Prostate gland (tissue), 2 donors: ENCODE data around the gene TMEM198. TPM values are rescaled to one million over a fixed set of nuclear protein-coding genes. Genes with fewer than 3 reads are reported as not detected.

Source experiments
- DNase-seq: peaks from one replicate; pipeline ENCODE4 v3.0.0-alpha.2; 2019; ENCODE audit warnings: low spot score
- H3K27ac ChIP-seq, 2 donors: fragments of 200-600 bp; sonication (generic); 2 replicates each; pipeline ENCODE4 v1.5.1; 2017 to 2019
- H3K27me3 ChIP-seq: fragments of 200-600 bp; sonication (generic); replicated peaks from 2 replicates; pipeline ENCODE4 v1.5.1; 2019; ENCODE audit not compliant: insufficient read depth
- H3K36me3 ChIP-seq, 2 donors: fragments of 200-600 bp; sonication (generic); 1 replicate in 1 of 2; 2 replicates in 1 of 2; pipeline versions ENCODE4 v1.5.1 to v1.8.1; 2017 to 2019
- H3K4me1 ChIP-seq: fragments of 200-600 bp; sonication (generic); replicated peaks from 2 replicates; pipeline ENCODE4 v1.5.1; 2019
- H3K4me3 ChIP-seq, 2 donors: fragments of 200-600 bp; sonication (generic); 2 replicates each; pipeline ENCODE4 v1.5.1; 2017 to 2019
- H3K9me3 ChIP-seq: fragments of 200-600 bp; sonication (generic); 2 replicates; pipeline ENCODE4 v1.5.1; 2017
- POLR2A ChIP-seq: fragments of 450-650 bp; IDR thresholded peaks from one replicate; pipeline ENCODE4 v1.6.1; 2016; ENCODE audit warnings: antibody characterized with exemption, mild to moderate bottlenecking
- POLR2AphosphoS5 ChIP-seq: sonication (generic); formaldehyde crosslinking; IDR thresholded peaks from one replicate; pipeline ENCODE4 v1.6.1; 2017; ENCODE audit warnings: antibody characterized with exemption
- WGBS: methylation state at CpG from one replicate; pipeline ENCODE4 v1.1.5; 2018; 5-methylcytosine and 5-hydroxymethylcytosine counted together
- intact Hi-C: fragments of 100-400 bp; cut with DNase I; formaldehyde crosslinking; loops from one replicate; pipeline ENCODE4 v1.14.2; 2022
- total RNA-seq, 2 donors: library from RNA; depleted of rRNA; stranded (reverse); fragments of >200 nt; gene quantifications; one replicate each; pipeline ENCODE4 v1.1.0, GENCODE V29; 2016
- TF ChIP-seq, protein P1 (sequence below), 4 experiments: fragments of 200-600 bp in 2 of 4; fragments of 450-650 bp in 2 of 4; sonication (generic) in 2 of 4; IDR thresholded peaks; 1 replicate in 3 of 4; 2 replicates in 1 of 4; pipeline ENCODE4 v1.5.1; 2016 to 2019; ENCODE audit warnings: antibody characterized with exemption in 4 of 4, mild to moderate bottlenecking in 2 of 4, moderate library complexity in 2 of 4

TMEM198 gene
- total RNA-seq, 2 donors from 2014 or later: 5.7 to 11.5 TPM

DNA sequence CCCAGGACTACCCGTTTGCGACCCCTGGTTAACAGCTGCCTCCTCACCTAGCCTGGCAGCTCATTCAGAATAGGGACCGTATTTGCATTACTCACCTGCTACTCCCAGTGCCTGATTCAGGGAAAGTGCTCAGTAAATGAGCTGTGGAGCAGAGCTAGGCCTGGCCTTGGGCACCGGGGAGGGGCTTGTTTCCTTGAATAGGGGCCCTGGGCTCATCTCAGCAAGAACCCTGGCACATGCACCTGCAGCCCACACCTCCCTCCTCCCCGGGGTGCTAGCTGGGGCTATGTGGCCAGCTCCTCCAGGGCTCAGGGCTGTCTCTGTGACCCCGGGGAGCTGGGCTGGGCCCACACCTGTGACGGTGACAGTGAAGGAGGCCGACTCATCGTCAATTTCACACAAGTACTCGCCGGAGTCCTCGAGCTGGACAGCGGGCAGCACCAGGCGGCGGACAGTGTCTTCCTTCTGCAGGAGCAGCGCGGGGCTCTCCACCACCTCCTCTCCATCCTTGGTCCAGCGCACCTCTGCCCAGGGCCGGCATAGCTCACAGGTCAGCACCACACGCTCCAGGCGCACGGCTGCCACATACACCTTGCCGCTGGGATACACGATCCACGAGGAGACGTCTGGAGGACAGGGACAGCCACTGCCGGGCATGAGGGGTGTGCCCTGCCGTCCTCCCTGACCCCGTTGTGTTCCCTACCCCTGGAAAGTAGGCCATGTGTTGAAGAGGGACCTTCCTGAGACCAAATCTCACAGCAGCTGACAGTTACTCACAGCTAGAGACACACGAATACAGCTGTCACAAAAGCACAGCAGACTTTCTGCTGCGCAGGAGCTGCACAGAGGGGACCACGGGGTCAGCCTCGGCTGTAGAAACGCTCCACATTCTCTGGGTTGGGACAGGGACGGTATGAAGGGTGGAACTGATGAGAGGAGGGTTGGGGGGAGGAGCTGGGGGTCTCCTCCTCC lies 18.5 kb downstream of the TMEM198 start:
- WGBS: 78% methylated on average over 33 of the region's 35 CpGs

DNA sequence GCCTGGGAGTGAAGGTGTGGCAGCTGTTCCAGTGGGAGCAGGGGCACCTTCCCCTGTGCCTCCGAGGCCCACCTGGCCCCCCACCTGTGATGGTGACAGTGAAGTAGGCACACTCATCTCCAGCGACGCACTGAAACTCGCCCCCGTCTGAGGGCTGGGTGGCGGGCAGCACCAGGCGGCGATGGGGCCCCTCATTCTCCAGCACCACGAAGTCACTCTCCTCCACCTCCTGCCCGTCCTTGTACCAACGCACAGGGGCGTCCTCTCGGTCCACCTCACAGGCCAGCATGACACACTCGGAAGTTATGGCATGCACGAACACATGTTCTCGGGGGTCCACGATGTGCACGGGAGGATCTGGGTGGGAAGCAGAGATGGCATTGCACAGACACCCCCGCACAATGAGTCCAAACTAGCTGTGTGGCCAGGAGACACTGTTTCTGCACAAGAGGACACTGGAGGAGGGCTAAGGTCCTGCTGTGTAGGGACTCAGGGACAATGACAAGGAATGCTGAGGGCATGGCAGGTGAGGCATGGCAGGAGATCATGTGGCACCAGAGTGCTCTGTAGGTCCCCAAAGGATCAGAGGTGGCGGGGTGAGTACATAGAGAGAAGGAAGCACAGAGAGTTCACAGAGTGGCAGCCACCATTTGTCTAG lies 19.6 kb downstream of the TMEM198 start:
- TF ChIP-seq POLR2A (no peak), POLR2AphosphoS5 (no peak)
- TF ChIP-seq, protein P1, sequence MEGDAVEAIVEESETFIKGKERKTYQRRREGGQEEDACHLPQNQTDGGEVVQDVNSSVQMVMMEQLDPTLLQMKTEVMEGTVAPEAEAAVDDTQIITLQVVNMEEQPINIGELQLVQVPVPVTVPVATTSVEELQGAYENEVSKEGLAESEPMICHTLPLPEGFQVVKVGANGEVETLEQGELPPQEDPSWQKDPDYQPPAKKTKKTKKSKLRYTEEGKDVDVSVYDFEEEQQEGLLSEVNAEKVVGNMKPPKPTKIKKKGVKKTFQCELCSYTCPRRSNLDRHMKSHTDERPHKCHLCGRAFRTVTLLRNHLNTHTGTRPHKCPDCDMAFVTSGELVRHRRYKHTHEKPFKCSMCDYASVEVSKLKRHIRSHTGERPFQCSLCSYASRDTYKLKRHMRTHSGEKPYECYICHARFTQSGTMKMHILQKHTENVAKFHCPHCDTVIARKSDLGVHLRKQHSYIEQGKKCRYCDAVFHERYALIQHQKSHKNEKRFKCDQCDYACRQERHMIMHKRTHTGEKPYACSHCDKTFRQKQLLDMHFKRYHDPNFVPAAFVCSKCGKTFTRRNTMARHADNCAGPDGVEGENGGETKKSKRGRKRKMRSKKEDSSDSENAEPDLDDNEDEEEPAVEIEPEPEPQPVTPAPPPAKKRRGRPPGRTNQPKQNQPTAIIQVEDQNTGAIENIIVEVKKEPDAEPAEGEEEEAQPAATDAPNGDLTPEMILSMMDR (IDR thresholded peaks at IDR 0.05): no peak
- no peak overlapping the region for H3K4me3 ChIP-seq
- no peaks in the 10 kb centered on the region for H3K27me3 ChIP-seq
- H3K4me1 ChIP-seq: no peaks in the 10 kb centered on the region
- 89% methylated on average over 20 of the region's 20 CpGs for WGBS
- H3K9me3 ChIP-seq: no peaks in the 10 kb centered on the region
- no peak for DNase-seq
- intact Hi-C loops: no loop called here
- no peak overlapping the region for H3K27ac ChIP-seq
- H3K36me3 ChIP-seq: peaks cover 0 to 3% of the 10 kb centered on the region in 2 donors

More for the DNA sequence above, 18.5 kb downstream of the TMEM198 start:
- TF ChIP-seq POLR2A (no peak), POLR2AphosphoS5 (no peak)
- TF ChIP-seq, protein P1 (IDR thresholded peaks at IDR 0.05): no peak
- H3K27ac ChIP-seq: no peak overlapping the region
- no peaks in the 10 kb centered on the region for H3K9me3 ChIP-seq
- no peaks in the 10 kb centered on the region for H3K27me3 ChIP-seq
- H3K4me1 ChIP-seq: no peaks in the 10 kb centered on the region
- H3K36me3 ChIP-seq: peaks cover 0 to 3% of the 10 kb centered on the region in 2 donors
- intact Hi-C loops: no loop called here
- no peak overlapping the region for H3K4me3 ChIP-seq
- DNase-seq: no peak

DNA sequence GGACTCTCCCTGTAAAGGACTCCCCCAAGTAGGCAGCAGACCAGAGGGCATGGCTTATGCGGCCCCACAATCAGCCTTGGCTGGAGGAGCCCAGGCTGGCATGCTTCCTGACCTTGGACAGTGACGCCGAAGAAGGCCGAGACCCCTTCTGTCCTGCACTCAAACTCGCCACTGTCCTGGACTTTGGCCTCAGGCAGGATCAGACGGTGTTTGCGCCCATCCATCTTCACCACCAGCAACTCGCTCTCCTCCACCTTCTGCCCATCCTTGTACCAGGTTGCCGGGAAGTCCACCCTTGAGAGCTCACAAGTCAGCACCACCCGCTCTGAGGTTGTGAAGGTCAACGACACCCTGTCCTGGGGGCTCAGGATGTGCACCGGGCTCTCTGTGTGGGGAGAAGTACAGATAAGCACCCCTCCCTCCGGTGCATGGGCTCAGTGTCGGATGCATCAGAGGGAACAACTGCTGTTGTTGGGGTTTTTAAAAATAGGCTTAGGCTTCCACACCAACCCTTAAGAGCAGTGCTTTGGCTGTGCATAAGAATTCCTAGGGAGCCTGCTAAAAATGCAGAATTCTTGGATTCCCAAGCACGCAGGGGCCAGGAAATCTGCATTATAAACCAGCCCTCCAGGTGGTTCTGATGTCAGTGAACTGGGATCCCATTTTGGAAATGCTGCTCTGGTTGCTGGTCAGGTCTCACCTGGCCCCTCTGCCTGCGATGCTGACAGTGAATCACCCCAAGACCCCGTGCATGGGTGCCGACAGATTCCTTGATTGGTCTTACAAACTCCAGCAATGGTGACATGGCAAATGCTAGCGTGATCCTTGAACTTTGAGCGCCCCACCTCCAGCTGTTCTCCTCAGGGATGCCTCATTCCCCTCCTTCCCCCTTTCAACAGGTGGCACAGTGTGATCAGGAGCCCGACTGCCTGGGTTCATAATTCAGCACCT lies 21.6 kb downstream of the TMEM198 start:
- Histone ChIP-seq H3K4me3 (no peak overlapping the region), H3K36me3 (peaks cover 0 to 3% of the 10 kb centered on the region in 2 donors), H3K9me3 (no peaks in the 10 kb centered on the region), H3K27me3 (no peaks in the 10 kb centered on the region), H3K4me1 (no peaks in the 10 kb centered on the region), H3K27ac (no peak overlapping the region)
- WGBS: 90% methylated on average over 21 of the region's 21 CpGs
- intact Hi-C loops: no loop called here
- no peak for TF ChIP-seq POLR2A
- TF ChIP-seq, protein P1 (IDR thresholded peaks at IDR 0.05): no peak
- no peak for TF ChIP-seq POLR2AphosphoS5
- DNase-seq: no peak

DNA sequence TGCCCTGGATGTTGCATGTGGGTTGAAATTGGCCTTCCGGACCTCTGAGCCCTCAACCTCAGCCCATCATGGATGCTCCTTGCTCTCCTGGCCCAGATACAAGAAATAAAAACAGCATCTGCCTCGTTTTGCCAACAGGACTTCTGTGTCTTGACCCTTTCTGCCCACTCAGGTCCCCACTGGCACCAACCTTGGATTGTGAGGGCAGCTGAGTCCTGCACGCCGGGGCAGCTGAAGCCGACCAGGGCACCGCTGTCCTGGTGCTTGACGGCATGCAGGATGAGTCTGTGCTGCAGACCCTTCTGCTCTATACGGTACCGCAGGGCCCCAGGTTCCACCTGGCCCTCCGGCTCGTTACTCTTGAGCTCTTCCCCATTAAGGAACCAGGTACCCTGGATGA lies 22.8 kb downstream of the TMEM198 start:
- TF ChIP-seq, protein P1 (IDR thresholded peaks at IDR 0.05): no peak
- TF ChIP-seq POLR2A (no peak), POLR2AphosphoS5 (no peak)
- no peak for DNase-seq
- intact Hi-C loops: no loop called here
- H3K36me3 ChIP-seq: peaks cover 0 to 3% of the 10 kb centered on the region in 2 donors
- no peaks in the 10 kb centered on the region for H3K4me1 ChIP-seq
- no peaks in the 10 kb centered on the region for H3K9me3 ChIP-seq
- 89% methylated on average over 6 of the region's 11 CpGs for WGBS
- H3K27me3 ChIP-seq: no peaks in the 10 kb centered on the region
- H3K4me3 ChIP-seq: no peak overlapping the region
- H3K27ac ChIP-seq: no peak overlapping the region
